A549 (cell line): ENCODE data around the gene ZBTB49. TPM values are rescaled to one million over a fixed set of nuclear protein-coding genes. Genes with fewer than 3 reads are reported as not detected.
"Not testable (repeated sequence)": the region's sequence is repeated elsewhere in the genome, so short reads cannot be mapped to it uniquely, and the experiment has no call there.

Source experiments
- ATAC-seq, 2 experiments: fragments of 200-7000 bp in 1 of 2; fragments of >200 bp in 1 of 2; cut with Nextera tagmentation in 1 of 2; cut with Tn5 transposase in 1 of 2; 3 replicates each; pipeline versions ENCODE4 v1.8.0 to v1.9.1; 2018 to 2020; ENCODE audit warnings: mild to moderate bottlenecking in 1 of 2, moderate library complexity in 1 of 2
- CTCF ChIA-PET: fragments of 300-600 bp; sonication (Branson Sonifier 250); formaldehyde crosslinking; extraction: SDS; loops from one replicate; lab custom pipeline; 2021; ENCODE audit warnings: antibody characterized with exemption, inconsistent platforms; lab: Yijun Ruan, JAX
- POLR2A ChIA-PET: fragments of 350-600 bp; formaldehyde crosslinking; extraction: SDS; loops from one replicate; lab custom pipeline; 2021; ENCODE audit warnings: antibody characterized with exemption, inconsistent platforms; lab: Yijun Ruan, JAX
- DNase-seq, 2 experiments: peaks; one replicate each; pipeline versions ENCODE4 v3.0.0 to v3.0.0-alpha.2; 2011 to 2016; ENCODE audit warnings: low read depth in 1 of 2, low spot score in 1 of 2
- FAIRE-seq: peaks from 2 replicates; lab custom pipeline; 2011; peaks lifted over from hg19 to GRCh38; lab: Jason Lieb, UNC
- H3K27ac ChIP-seq, 2 experiments: fragments of >200 bp; sonication (Bioruptor Twin); formaldehyde crosslinking; 3 replicates each; pipeline ENCODE4 v1.5.1; 2016 to 2017
- H3K4me1 ChIP-seq: fragments of >200 bp; sonication (Bioruptor Twin); formaldehyde crosslinking; 3 replicates; pipeline ENCODE4 v1.6.1; 2016
- H3K4me2 ChIP-seq: fragments of >200 bp; sonication (Bioruptor Twin); formaldehyde crosslinking; 3 replicates; pipeline ENCODE4 v1.6.1; 2016
- H3K4me3 ChIP-seq: fragments of >200 bp; sonication (Bioruptor Twin); formaldehyde crosslinking; 3 replicates; pipeline ENCODE4 v1.5.1; 2016
- H3K9me3 ChIP-seq: fragments of >200 bp; sonication (Bioruptor Twin); formaldehyde crosslinking; 3 replicates; pipeline ENCODE4 v1.6.1; 2016
- BHLHE40 ChIP-seq: IDR thresholded peaks from 2 replicates; pipeline ENCODE4 v1.6.1; 2012; ENCODE audit warnings: low read depth, low read length, inconsistent platforms
- CEBPB ChIP-seq, 2 experiments: fragments of >200 bp in 1 of 2; sonication (Bioruptor Twin) in 1 of 2; formaldehyde crosslinking in 1 of 2; IDR thresholded peaks; 2 replicates each; pipeline ENCODE4 v1.6.1; 2012 to 2016
- CTCF ChIP-seq: fragments of >200 bp; sonication (Bioruptor Twin); formaldehyde crosslinking; IDR thresholded peaks from 3 replicates; pipeline ENCODE4 v1.5.1; 2016
- ELK1 ChIP-seq: fragments of 150-350 bp; IDR thresholded peaks from 2 replicates; pipeline ENCODE4 v1.6.1; 2014; ENCODE audit warnings: low read depth, mild to moderate bottlenecking, low read length
- HOXA7 ChIP-seq: fragments of 250-450 bp; sonication (Bioruptor Pico); IDR thresholded peaks from 2 replicates; pipeline ENCODE4 v1.5.0; 2020; ENCODE audit warnings: mild to moderate bottlenecking, moderate library complexity
- JUNB ChIP-seq: fragments of >200 bp; sonication (Bioruptor Twin); formaldehyde crosslinking; IDR thresholded peaks from 2 replicates; pipeline ENCODE4 v1.6.1; 2016
- KDM5A ChIP-seq: fragments of 200-600 bp; sonication (generic); IDR thresholded peaks from 2 replicates; pipeline ENCODE4 v1.6.1; 2016; ENCODE audit warnings: antibody characterized with exemption, mild to moderate bottlenecking
- MAX ChIP-seq: IDR thresholded peaks from 2 replicates; pipeline ENCODE4 v1.6.1; 2012
- MAZ ChIP-seq: fragments of 150-350 bp; IDR thresholded peaks from 2 replicates; pipeline ENCODE4 v1.6.1; 2014; ENCODE audit warnings: antibody characterized with exemption, low read depth, low read length, borderline replicate concordance
- NPAS2 ChIP-seq: fragments of 250-450 bp; sonication (Bioruptor Pico); IDR thresholded peaks from 2 replicates; pipeline ENCODE4 v1.8.0; 2022; ENCODE audit warnings: mild to moderate bottlenecking, moderate library complexity, borderline replicate concordance
- PBX3 ChIP-seq: IDR thresholded peaks from 2 replicates; pipeline ENCODE4 v1.6.1; 2012
- POLR2A ChIP-seq: IDR thresholded peaks from 2 replicates; pipeline ENCODE4 v1.6.1; 2012; ENCODE audit warnings: mild to moderate bottlenecking, low read length
- RAD21 ChIP-seq, 2 experiments: fragments of >200 bp in 1 of 2; sonication (Bioruptor Twin) in 1 of 2; formaldehyde crosslinking in 1 of 2; IDR thresholded peaks in 1 of 2; conservative IDR thresholded peaks in 1 of 2; 2 replicates in 1 of 2; 3 replicates in 1 of 2; pipeline ENCODE4 v1.6.1; 2012 to 2018; ENCODE audit warnings: inconsistent platforms in 1 of 2
- RCOR1 ChIP-seq: fragments of 150-350 bp; IDR thresholded peaks from 2 replicates; pipeline ENCODE4 v1.6.1; 2014; ENCODE audit warnings: antibody characterized with exemption, low read length, low read depth
- RFX5 ChIP-seq: fragments of 450-650 bp; IDR thresholded peaks from 2 replicates; pipeline ENCODE4 v1.7.1; 2014; ENCODE audit warnings: antibody characterized with exemption, mild to moderate bottlenecking, moderate library complexity
- TP53 ChIP-seq: fragments of 250-450 bp; sonication (Bioruptor Pico); IDR thresholded peaks from 2 replicates; pipeline ENCODE4 v1.5.0; 2021; ENCODE audit warnings: mild to moderate bottlenecking, moderate library complexity
- ZFP36 ChIP-seq: fragments of 450-650 bp; IDR thresholded peaks from 2 replicates; pipeline ENCODE4 v1.6.1; 2014; ENCODE audit warnings: borderline replicate concordance; ENCODE audit not compliant: partially characterized antibody
- WGBS: methylation state at CpG from one replicate; pipeline ENCODE4 v1.1.6; 2017; ENCODE audit errors: missing lambda C conversion rate; 5-methylcytosine and 5-hydroxymethylcytosine counted together
- polyA plus RNA-seq, 4 experiments: library from polyadenylated mRNA; depleted of rRNA in 3 of 4; stranded (reverse); fragments of >200 nt; fragmentation: RNase III in 1 of 4; extraction: RNeasy Plus Mini Kit Qiagen cat#74134 plus additional on column Dnase treatment in 1 of 4; gene quantifications; 2 replicates in 3 of 4; 3 replicates in 1 of 4; pipeline ENCODE4 v1.2.3, GENCODE V29; 2011 to 2017

Gene ZBTB49
- polyA plus RNA-seq, 2 of the 4 experiments (the other 2 are of a cell fraction): 1.9 to 3.1 TPM

DNA sequence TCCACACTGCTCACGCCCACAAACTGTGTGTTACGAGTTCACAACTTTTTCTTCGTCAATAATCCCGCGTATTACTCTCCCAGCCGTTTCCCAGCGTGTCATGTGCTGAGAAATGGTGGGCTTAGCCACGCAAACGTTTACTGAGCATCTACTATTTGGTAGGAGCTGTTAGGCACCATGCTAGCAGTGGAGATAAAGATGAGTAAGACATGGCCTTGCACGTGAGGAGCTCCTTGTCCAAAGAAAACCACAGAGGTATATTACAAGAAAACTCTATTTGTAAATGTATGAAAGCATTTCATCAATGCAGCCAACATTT is 41.2 kb upstream of the ZBTB49 start:
- CTCF ChIA-PET: interaction anchor here (0.7 kb wide), 1 partner anchor 11 kb away, joined by 3 read pairs; no protein-coding TSS in a partner anchor
- POLR2A ChIA-PET: interaction anchor here (1.0 kb wide), 1 partner anchor 90 kb away, joined by 6 read pairs; no protein-coding TSS in a partner anchor
- peak overlapping the region; percentile 91 to 92 for H3K27ac ChIP-seq
- no peak for FAIRE-seq
- no peak for ATAC-seq
- H3K4me1 ChIP-seq: peaks cover 12% of the 10 kb centered on the region
- H3K9me3 ChIP-seq: no peaks in the 10 kb centered on the region
- no peak for TF ChIP-seq JUNB
- no peak for TF ChIP-seq RCOR1
- no peak for TF ChIP-seq KDM5A
- 0 out of 2 replicates have a peak, but pooled peaks have one; percentile 10 for TF ChIP-seq BHLHE40
- 56% methylated on average over 10 of the region's 10 CpGs for WGBS
- H3K4me2 ChIP-seq: peak overlapping the region; percentile 95
- H3K4me3 ChIP-seq: peak overlapping the region; percentile 78
- DNase-seq: no peak

DNA sequence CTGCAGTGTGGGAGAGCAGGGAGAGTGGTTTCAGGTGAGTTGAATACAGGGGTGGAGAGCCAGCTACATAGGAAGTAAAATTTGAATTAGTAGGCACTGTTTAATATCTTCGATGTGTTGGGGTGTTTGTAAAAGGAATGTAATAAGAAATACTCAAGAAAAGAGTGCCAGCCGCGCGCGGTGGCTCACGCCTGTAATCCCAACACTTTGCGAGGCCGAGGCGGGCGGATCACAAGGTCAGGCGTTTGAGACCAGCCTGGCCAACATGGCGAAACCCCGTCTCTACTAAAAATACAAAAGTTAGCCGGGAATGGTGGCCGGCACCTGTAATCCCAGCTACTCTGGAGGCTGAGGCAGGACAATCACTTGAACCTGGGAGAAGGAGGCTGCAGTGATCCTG is 40.7 kb upstream of the ZBTB49 start:
- POLR2A ChIA-PET, CTCF ChIA-PET, FAIRE-seq, H3K9me3 ChIP-seq, H3K4me3 ChIP-seq, H3K27ac ChIP-seq, ATAC-seq, DNase-seq: not testable (repeated sequence)
- H3K4me2 ChIP-seq: peak overlapping the region; percentile 95
- WGBS: 97% methylated on average over 15 of the region's 15 CpGs
- peaks cover 12% of the 10 kb centered on the region for H3K4me1 ChIP-seq

DNA sequence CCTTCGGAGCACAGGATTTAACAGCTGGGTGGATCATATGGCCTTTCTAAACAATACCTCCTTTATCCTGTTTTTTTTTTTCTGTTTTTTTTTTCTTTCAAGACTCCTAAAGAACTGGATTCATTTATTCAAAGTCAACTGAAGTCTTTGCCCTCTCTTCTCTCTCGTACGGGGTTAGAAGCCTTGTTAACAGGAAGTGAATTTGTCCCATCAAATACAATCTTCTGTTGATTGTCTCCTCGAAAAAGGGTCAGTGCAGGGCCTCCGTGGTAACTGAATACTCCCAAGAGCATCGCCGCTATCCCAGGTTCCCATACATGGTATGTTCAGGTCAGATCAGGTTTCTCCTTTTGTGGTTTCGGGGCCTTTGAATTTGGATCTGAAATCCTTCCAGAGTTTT is 40.2 kb upstream of the ZBTB49 start:
- FAIRE-seq: no peak
- POLR2A ChIA-PET: no interaction called here

DNA sequence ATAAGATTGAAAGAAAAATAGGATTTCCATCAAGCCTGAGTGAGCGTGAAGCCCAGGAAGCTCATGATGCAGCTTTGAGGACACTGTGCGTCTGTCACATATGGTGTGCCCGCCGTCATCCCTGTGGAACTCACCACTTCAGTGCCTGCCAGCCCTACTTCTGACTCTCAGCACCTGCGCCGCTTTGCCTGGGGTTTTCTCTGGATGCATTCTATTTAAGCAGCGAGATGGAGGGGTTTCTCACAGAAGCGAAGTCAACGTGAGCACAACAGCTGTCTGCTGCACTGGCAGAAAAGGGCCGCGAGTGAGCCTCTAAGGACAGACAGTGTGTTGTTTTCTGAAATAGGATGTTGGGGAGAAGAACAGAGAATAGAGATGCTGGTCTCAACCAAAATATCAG is 35.9 kb upstream of the ZBTB49 start:
- no peak overlapping the region for H3K27ac ChIP-seq
- H3K9me3 ChIP-seq: no peaks in the 10 kb centered on the region
- WGBS: 68% methylated on average over 11 of the region's 11 CpGs
- ChIA-PET CTCF (interaction anchor here (0.9 to 1.2 kb wide), 3 partner anchors 10 to 44 kb away, joined by 3 to 4 read pairs (median 4); no protein-coding TSS in a partner anchor), POLR2A (no interaction called here)
- DNase-seq: no peak
- peaks cover 2% of the 10 kb centered on the region; the same call in 2 of the 3 replicates for H3K4me1 ChIP-seq
- ATAC-seq: no peak
- no peak for FAIRE-seq
- H3K4me2 ChIP-seq: no peak overlapping the region
- H3K4me3 ChIP-seq: no peak overlapping the region
- TF ChIP-seq MAX (no peak), PBX3 (no peak), MAZ (no peak), RFX5 (no peak), ZFP36 (no peak)

More for the DNA sequence above, 40.2 kb upstream of the ZBTB49 start:
- no peak for ATAC-seq
- TF ChIP-seq RAD21 (conservative IDR thresholded peaks at IDR 0.05 in 1 of 2, IDR thresholded peaks at IDR 0.05 in 1 of 2) (no peak), BHLHE40 (no peak), CEBPB (IDR thresholded peaks at IDR 0.05) (no peak), ZFP36 (no peak)
- no peak overlapping the region for H3K27ac ChIP-seq
- 85% methylated on average over 8 of the region's 8 CpGs for WGBS
- CTCF ChIA-PET: no interaction called here
- H3K4me2 ChIP-seq: no peak overlapping the region
- H3K4me1 ChIP-seq: peaks cover 12% of the 10 kb centered on the region
- H3K4me3 ChIP-seq: no peak overlapping the region
- no peaks in the 10 kb centered on the region for H3K9me3 ChIP-seq
- DNase-seq: no peak

DNA sequence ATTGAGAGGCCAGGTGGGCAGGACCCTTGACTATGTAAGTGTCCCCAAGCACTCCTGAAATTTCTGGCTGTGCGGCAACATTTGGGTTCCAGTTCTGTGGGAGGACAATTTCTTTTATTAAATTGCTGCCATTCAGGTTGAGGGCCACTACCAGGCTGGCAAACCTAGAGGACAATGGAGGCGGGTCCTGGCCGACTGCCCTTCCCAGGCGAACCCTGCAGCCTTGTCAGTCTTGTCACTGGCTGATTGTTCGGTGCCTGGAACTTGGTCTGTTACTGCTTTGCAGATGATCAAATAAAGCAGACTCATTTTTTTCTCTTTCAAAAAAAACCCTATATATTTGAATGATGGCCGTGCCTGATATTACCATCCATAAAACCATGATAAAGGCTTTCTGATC is 35.4 kb upstream of the ZBTB49 start:
- ATAC-seq (no peak), DNase-seq (no peak), FAIRE-seq (no peak)
- no peak overlapping the region for H3K4me3 ChIP-seq
- ChIA-PET CTCF (interaction anchor here (0.9 to 1.2 kb wide), 2 partner anchors 12 to 43 kb away, joined by 4 read pairs; no protein-coding TSS in a partner anchor), POLR2A (no interaction called here)
- H3K27ac ChIP-seq: no peak overlapping the region
- WGBS: 36% methylated on average over 6 of the region's 6 CpGs
- H3K4me1 ChIP-seq: peaks cover 6% of the 10 kb centered on the region; the same call in 2 of the 3 replicates
- H3K4me2 ChIP-seq: no peak overlapping the region
- H3K9me3 ChIP-seq: no peaks in the 10 kb centered on the region
- no peak for TF ChIP-seq HOXA7 (CRISPR knock-in tag)
- no peak for TF ChIP-seq NPAS2 (CRISPR knock-in tag)
- no peak for TF ChIP-seq KDM5A
- no peak for TF ChIP-seq CTCF
- no peak for TF ChIP-seq MAZ
- no peak for TF ChIP-seq ELK1
- no peak for TF ChIP-seq TP53 (CRISPR knock-in tag)
- no peak for TF ChIP-seq POLR2A
